Spleen (tissue), 11 donors: ENCODE results near the gene WSCD2. TPM values are rescaled to one million over a fixed set of nuclear protein-coding genes. Genes with fewer than 3 reads are reported as not detected.

Experiments
- DNase-seq: peaks from one replicate; pipeline ENCODE4 v3.0.0-alpha.2; 2020
- H3K27ac ChIP-seq, 8 donors: fragments of 200-600 bp; sonication (generic) in 7 of 8; 1 replicate in 4 of 8; 2 replicates in 4 of 8; pipeline versions ENCODE4 v1.5.0 to v1.8.0; 2016 to 2021; ENCODE audit warnings: inconsistent platforms in 4 of 8, mild to moderate bottlenecking in 4 of 8, moderate library complexity in 1 of 8
- H3K27me3 ChIP-seq, 7 donors: fragments of 200-600 bp; sonication (generic) in 6 of 7; replicated peaks in 1 of 7; 1 replicate in 4 of 7; 2 replicates in 3 of 7; pipeline versions ENCODE4 v1.5.0 to v1.8.0; 2016 to 2021; ENCODE audit warnings: inconsistent platforms in 3 of 7, mild to moderate bottlenecking in 1 of 7
- H3K36me3 ChIP-seq, 6 donors: fragments of 200-600 bp; sonication (generic) in 5 of 6; 1 replicate in 4 of 6; 2 replicates in 2 of 6; pipeline versions ENCODE4 v1.5.0 to v1.8.0; 2016 to 2021; ENCODE audit warnings: inconsistent platforms in 2 of 6
- H3K4me1 ChIP-seq, 6 donors: fragments of 200-600 bp; sonication (generic) in 5 of 6; 1 replicate in 3 of 6; 2 replicates in 3 of 6; pipeline versions ENCODE4 v1.5.0 to v1.8.0; 2016 to 2021; ENCODE audit warnings: inconsistent platforms in 3 of 6
- H3K4me3 ChIP-seq, 8 donors: fragments of 200-600 bp; sonication (generic) in 7 of 8; 1 replicate in 4 of 8; 2 replicates in 4 of 8; pipeline versions ENCODE4 v1.5.0 to v1.8.0; 2016 to 2021; ENCODE audit warnings: inconsistent platforms in 4 of 8, mild to moderate bottlenecking in 4 of 8, moderate library complexity in 2 of 8
- H3K9me3 ChIP-seq, 8 donors: fragments of 200-600 bp; sonication (generic) in 7 of 8; 1 replicate in 4 of 8; 2 replicates in 4 of 8; pipeline versions ENCODE4 v1.5.0 to v1.8.0; 2016 to 2021; ENCODE audit warnings: inconsistent platforms in 4 of 8
- CTCF ChIP-seq, 11 experiments: fragments of 200-600 bp in 7 of 11; fragments of 450-650 bp in 4 of 11; sonication (generic) in 4 of 11; IDR thresholded peaks in 8 of 11; conservative IDR thresholded peaks in 3 of 11; 1 replicate in 7 of 11; 2 replicates in 4 of 11; pipeline versions ENCODE4 v1.4.0 to v1.8.0; 2016 to 2021; ENCODE audit warnings: antibody characterized with exemption in 11 of 11, inconsistent platforms in 4 of 11, mild to moderate bottlenecking in 1 of 11
- POLR2A ChIP-seq, 3 donors: fragments of 450-650 bp; IDR thresholded peaks; one replicate each; pipeline ENCODE4 v1.5.1; 2017; ENCODE audit warnings: antibody characterized with exemption in 3 of 3, mild to moderate bottlenecking in 1 of 3
- POLR2AphosphoS5 ChIP-seq, 3 donors: sonication (generic); formaldehyde crosslinking; IDR thresholded peaks; one replicate each; pipeline ENCODE4 v1.5.1; 2017; ENCODE audit warnings: antibody characterized with exemption in 3 of 3
- WGBS, 5 donors: extraction: QIAGEN DNeasy Blood & Tissue Kit in 3 of 5; methylation state at CpG; one replicate each; pipeline versions ENCODE4 v1.1.5 to v1.1.7; 2013 to 2018; 5-methylcytosine and 5-hydroxymethylcytosine counted together
- intact Hi-C: fragments of 100-400 bp; cut with DNase I; formaldehyde crosslinking; loops from one replicate; pipeline ENCODE4 v1.15.0; 2023; ENCODE audit warnings: low total_unique reads
- polyA plus RNA-seq, 3 donors: library from polyadenylated mRNA; stranded (reverse); fragments of 200-250 nt; gene quantifications; one replicate each; pipeline ENCODE4 v1.2.1, GENCODE V29; 2013
- total RNA-seq, 7 donors: library from RNA; depleted of rRNA in 3 of 7; stranded (reverse); fragments of >200 nt in 3 of 7; fragmentation: NEBNext Ultra II Directional in 4 of 7; extraction: Animal tissue kit (Norgen Biotek cat#: 25700) in 4 of 7; gene quantifications; one replicate each; pipeline versions ENCODE4 v1.1.0 to v1.2.1, GENCODE V29; 2016 to 2021
- donor health status: healthy with polysubstance abuse.
- donor health status: DM: no; HTN: no; CAD: no; lungs with moderate emphysema.
- donor health status: DM: no; HTN: no; CAD: no.
- donor health status: Bipolar disorder and iron deficiency.
- donor health status: healthy.
- donor health status: DM: no; HTN: no; CAD: no.
- donor health status: DM: yes; HTN: yes; CAD: no.

Gene WSCD2
- total and polyA plus RNA-seq, 10 donors: 0.09 to 0.60 (median 0.23) TPM; not detected in 1

- Histone ChIP-seq H3K4me1 (no peaks in the 10 kb centered on the region), H3K27me3 (peaks cover 0 to 18% (median 0%) of the 10 kb centered on the region in 7 donors), H3K36me3 (no peaks in the 10 kb centered on the region), H3K27ac (no peak overlapping the region), H3K4me3 (no peak overlapping the region), H3K9me3 (peaks cover 5 to 63% (median 49%) of the 10 kb centered on the region in 8 donors)
- TF ChIP-seq CTCF (IDR thresholded peaks at IDR 0.05 in 8 of 11, conservative IDR thresholded peaks at IDR 0.05 in 3 of 11): no peak
- no peak for TF ChIP-seq POLR2A (IDR thresholded peaks at IDR 0.05)
- no peak for TF ChIP-seq POLR2AphosphoS5 (IDR thresholded peaks at IDR 0.05)
- no peak for DNase-seq
- intact Hi-C loops: no loop called here
- 76 to 95% (median 85%) methylated on average over 1 of the region's 1 CpG for WGBS, 5 donors
Observed at GRCh38 chr12:108087900-108088299, 41.2 kb upstream of the WSCD2 start.

- 55 to 70% (median 65%) methylated on average over 13 of the region's 13 CpGs for WGBS, 5 donors
- H3K9me3 ChIP-seq: peaks cover 5 to 43% (median 33%) of the 10 kb centered on the region in 8 donors
- no peak for DNase-seq
- H3K4me1 ChIP-seq: no peaks in the 10 kb centered on the region
- no peaks in the 10 kb centered on the region for H3K36me3 ChIP-seq
- intact Hi-C loops: no loop called here
- H3K27ac ChIP-seq: no peak overlapping the region
- peaks cover 0 to 42% (median 4%) of the 10 kb centered on the region in 7 donors for H3K27me3 ChIP-seq
- TF ChIP-seq POLR2A (IDR thresholded peaks at IDR 0.05): no peak
- TF ChIP-seq CTCF (IDR thresholded peaks at IDR 0.05 in 8 of 11, conservative IDR thresholded peaks at IDR 0.05 in 3 of 11): no peak
- TF ChIP-seq POLR2AphosphoS5 (IDR thresholded peaks at IDR 0.05): no peak
- no peak overlapping the region for H3K4me3 ChIP-seq
Observed at GRCh38 chr12:108090107-108090899, 38.8 kb upstream of the WSCD2 start.

GRCh38 chr12:108090932-108091678 is 38.0 kb upstream of the WSCD2 start:
- no peak for TF ChIP-seq POLR2AphosphoS5 (IDR thresholded peaks at IDR 0.05)
- no peak for TF ChIP-seq CTCF (IDR thresholded peaks at IDR 0.05 in 8 of 11, conservative IDR thresholded peaks at IDR 0.05 in 3 of 11)
- TF ChIP-seq POLR2A (IDR thresholded peaks at IDR 0.05): no peak
- intact Hi-C loops: no loop called here
- Histone ChIP-seq H3K27ac (no peak overlapping the region), H3K4me1 (no peaks in the 10 kb centered on the region), H3K9me3 (peaks cover 5 to 40% (median 28%) of the 10 kb centered on the region in 8 donors), H3K27me3 (peaks cover 0 to 50% (median 4%) of the 10 kb centered on the region in 7 donors), H3K36me3 (no peaks in the 10 kb centered on the region), H3K4me3 (no peak overlapping the region)
- WGBS, 5 donors: 79 to 86% (median 82%) methylated on average over 10 of the region's 10 CpGs
- no peak for DNase-seq

GRCh38 chr12:108091679-108092051 is 37.4 kb upstream of the WSCD2 start:
- 66 to 77% (median 69%) methylated on average over 4 of the region's 4 CpGs for WGBS, 5 donors
- Histone ChIP-seq H3K27ac (no peak overlapping the region), H3K27me3 (peaks cover 0 to 50% (median 4%) of the 10 kb centered on the region in 7 donors), H3K4me1 (no peaks in the 10 kb centered on the region), H3K4me3 (no peak overlapping the region), H3K36me3 (no peaks in the 10 kb centered on the region), H3K9me3 (peaks cover 5 to 34% (median 24%) of the 10 kb centered on the region in 8 donors)
- intact Hi-C loops: no loop called here
- no peak for TF ChIP-seq POLR2AphosphoS5 (IDR thresholded peaks at IDR 0.05)
- no peak for TF ChIP-seq CTCF (IDR thresholded peaks at IDR 0.05 in 8 of 11, conservative IDR thresholded peaks at IDR 0.05 in 3 of 11)
- TF ChIP-seq POLR2A (IDR thresholded peaks at IDR 0.05): no peak
- no peak for DNase-seq
